ENCODE measurements around the gene ANKRD1.
"Not testable (repeated sequence)": the region's sequence is repeated elsewhere in the genome, so short reads cannot be mapped to it uniquely, and the experiment has no call there.

The ANKRD1 gene

DNA sequence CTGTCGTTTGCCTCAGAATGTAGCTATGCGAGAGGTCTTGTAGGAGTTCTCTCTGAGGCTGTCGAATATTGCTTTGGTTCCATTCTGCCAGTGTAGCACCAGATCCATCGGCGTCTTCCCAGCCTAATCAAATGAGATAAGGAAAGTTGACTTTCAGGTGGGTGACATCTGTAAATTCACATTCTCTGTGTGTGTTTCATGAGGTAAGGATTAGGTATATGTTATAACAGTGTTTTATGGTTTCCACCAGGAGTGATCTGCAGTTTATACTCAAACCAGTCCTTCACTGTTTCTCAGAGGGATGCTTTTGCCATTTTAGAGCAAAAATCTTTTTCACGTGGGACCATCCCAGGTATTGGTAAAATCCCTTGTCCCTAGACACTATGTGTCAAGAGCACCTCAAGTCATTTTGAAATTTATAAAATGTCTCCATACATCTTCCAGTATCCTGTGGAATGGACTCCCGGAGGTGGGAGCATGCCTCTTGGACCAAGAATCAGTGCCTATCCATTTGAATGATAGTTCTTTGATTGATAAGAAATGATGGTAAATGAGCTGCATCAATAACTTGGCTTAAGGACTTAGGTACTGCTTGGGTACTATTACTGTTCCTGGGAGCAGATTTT, 7.9 kb downstream of the ANKRD1 start:
- DNase-seq (ENCODE audit: low read depth, low spot score) = peak; percentile 48

DNA sequence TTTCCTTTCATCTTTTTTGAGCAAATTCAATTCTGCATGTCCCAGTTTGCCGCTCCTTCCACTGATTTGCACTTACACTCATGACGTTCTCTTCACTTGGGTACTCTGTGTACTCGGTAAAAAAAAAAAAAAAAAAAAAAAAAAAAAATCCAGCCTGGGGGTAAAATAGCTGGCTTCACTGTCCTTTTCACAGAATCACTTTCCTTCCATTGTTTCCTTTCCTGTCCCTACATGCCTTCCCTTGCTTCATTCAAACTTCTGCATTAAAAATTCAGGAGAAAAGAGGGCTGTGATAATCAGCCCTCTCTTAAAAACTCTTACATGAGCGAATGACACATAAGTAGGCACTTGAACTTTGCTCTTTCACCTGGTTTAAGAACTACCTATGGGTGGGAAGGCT, 8.7 kb downstream of the ANKRD1 start:
- peak; percentile 37 for DNase-seq (ENCODE audit: low read depth, low spot score)

GRCh38 chr10:90911133-90912051, 9.5 kb downstream of the ANKRD1 start:
- peak; percentile 91 for DNase-seq (ENCODE audit: low read depth, low spot score)

DNA sequence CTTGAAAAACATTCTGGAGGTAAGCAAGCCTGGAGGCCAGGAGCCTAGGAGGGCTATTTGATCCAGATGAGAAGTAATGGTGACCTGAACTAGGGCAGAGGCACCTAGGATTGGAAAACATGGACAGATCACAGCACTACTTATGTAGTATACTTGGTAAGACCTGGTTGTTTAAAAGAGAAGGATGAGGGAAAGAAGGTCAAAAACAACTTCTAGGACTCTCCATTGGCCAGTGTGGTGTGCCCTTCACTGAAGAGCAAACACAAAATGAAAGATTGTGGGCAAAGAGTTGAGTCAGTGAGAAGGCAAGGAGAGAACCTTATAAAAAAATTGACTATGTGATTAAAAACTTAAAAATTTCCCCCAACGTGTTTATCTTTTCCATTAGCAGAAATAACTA, 14.3 kb downstream of the ANKRD1 start:
- no peak for DNase-seq (ENCODE audit: low read depth, low spot score)

DNA sequence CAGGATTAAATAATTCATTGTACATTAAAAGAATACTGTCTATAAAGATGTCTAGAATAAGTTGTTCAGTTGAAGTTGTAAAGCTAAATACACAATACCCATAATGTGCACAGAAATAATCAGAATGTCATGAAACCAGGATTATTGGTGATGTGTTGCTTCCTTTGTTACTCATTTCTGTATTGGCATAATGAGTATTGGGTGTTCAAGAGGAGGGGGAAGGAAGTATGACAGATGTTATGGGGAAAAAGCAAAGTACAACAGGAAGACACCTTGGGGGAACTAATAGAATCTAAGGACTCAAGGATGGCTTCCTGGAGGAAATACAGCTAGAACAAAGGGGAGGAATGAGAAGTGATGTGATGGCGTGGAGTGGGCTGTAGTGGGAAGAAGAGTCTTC, 15.0 kb downstream of the ANKRD1 start:
- no peak for DNase-seq (ENCODE audit: low read depth, low spot score)

- DNase-seq (ENCODE audit: low read depth, low spot score) = not testable (repeated sequence)
Measured at GRCh38 chr10:90896916-90897315, 24.0 kb downstream of the ANKRD1 start.

DNA sequence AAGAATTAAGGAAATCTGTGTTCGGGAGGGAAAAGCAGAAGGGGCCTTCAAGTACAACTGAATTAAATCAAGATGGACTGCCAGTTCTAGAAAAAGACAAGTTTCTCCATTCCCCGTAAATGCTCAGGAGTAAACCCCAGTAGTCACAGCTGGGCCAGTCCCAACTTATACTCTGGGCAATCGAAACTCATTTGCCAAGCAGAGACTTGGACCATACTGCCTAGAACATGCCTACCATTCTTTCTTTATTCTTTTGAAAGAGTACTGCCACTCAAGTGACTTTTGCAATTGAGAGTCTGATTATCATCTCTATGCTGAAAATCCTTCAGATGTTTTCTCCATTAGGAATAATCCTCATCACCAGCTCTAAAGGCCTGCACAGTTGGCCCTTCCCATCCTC, 27.7 kb downstream of the ANKRD1 start:
- DNase-seq (ENCODE audit: low read depth, low spot score) = no peak

DNA sequence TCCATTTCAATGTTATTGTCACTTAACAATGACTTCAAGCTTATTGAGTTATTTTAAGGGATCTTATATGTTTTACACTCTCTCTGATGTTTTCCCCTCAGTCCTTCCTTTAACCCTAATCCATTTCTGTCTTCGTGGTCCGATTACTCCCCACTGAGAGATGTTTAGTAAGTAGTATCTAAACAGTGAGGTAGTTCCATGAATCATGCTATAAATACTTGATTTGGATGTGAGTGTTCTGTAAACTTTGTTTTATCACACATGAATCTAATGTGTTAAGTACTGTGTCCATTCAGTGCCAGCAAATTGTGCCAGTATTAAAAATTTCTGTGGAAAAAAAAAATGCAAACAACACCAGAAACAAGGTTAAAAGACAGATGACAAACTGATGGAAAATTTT, 30.5 kb downstream of the ANKRD1 start:
- DNase-seq (ENCODE audit: low read depth, low spot score) = no peak

- DNase-seq (ENCODE audit: low read depth, low spot score) = no peak
Measured at GRCh38 chr10:90889636-90890035, 31.3 kb downstream of the ANKRD1 start.

GRCh38 chr10:90888387-90888786, 32.5 kb downstream of the ANKRD1 start:
- DNase-seq (ENCODE audit: low read depth, low spot score) = no peak

DNA sequence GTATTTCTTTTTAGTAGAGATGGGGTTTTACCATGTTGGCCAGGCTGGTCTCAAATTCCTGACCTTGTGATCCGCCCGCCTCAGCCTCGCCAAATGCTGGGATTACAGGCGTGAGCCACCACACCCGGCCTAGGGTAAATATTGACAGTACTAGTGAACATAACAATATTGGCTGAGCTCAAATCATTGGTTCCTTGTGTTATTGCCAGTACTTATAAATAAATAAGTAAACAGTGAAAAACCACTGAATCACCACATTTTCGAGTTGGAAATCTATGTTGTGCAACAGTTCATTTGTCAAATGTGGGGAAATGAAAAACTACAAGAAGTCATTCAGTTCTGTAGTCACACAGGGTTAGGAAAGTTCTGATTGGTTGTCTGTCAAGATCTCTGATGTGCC, 33.3 kb downstream of the ANKRD1 start:
- no peak for DNase-seq (ENCODE audit: low read depth, low spot score)

DNA sequence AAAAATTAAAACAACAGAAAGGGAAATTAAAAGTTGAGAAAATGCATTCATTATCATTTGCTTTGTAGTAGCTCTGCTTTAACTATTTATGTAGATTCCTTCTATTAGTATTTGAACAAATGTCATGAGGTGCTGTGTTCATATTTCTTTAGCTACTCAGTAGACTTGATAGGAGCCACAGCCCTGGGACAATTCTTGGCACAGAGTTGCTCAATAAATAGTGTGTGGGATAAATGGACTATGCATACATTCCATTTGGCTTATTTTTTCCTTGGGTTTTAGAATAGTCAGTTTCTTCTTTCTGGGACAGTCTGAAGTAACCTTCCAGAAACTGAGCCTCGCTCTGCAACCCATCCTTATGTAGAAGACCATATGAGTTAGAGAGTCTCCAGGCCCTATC, 35.7 kb downstream of the ANKRD1 start:
- DNase-seq (ENCODE audit: low read depth, low spot score) = peak; percentile 65

DNA sequence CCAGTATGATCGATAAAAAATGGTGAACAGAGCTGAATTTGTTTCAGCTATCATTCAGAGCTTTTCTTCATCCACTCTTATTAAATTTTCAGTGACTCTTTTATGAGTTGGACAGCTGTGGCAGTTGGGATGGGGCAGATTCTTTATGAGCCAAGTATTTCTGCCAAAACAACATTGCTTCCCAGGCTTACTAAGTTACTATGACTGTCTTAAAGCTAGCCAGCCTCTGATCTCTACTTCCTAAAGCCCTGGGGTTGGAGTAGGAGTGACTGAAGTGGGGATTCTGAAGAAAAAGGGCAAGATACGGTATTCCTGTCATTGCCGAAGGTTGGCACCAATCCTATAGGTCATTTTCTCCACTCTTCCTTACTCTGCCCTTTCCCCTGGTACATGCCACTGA, 36.5 kb downstream of the ANKRD1 start:
- DNase-seq (ENCODE audit: low read depth, low spot score) = no peak

- DNase-seq (ENCODE audit: low read depth, low spot score) = peak; percentile 57
Measured at GRCh38 chr10:90880059-90880719, 40.7 kb downstream of the ANKRD1 start.

DNA sequence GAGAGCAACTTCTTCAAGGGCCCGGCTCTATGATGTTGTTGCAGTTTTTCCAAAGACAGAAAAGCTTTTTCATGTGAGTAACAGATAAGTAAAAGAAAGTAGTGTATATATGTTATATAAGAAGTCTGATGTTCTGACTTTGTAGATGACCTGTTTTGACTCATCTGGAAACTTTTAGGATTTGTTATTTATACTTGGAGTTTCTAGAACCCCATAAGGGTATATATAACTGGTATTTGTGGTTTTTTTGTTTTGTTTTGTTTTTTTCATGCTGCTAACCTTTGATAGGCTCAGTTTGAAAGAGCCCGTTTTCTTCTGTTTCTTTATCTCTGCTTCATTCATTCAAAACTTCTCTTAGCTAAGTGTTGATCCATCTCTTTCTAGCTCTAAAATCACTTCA, 41.8 kb downstream of the ANKRD1 start:
- DNase-seq (ENCODE audit: low read depth, low spot score) = no peak

DNA sequence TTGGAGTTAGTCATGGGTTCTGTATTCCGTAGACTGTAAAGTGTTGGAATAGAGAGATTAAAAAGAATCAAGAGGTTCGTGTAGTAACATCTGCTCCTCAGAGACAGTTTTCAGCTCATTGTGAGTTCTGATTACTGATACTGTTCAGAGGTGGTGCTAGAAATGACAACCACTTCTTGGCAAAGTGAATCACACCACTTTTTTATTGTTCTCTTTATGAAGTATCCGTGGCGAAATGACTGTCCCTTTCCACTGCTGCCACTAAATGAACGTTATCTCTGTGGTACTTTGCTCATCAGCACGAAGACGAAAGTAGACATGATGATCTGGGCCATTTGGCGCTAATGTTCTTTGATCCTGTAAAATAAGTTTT, 48.3 kb downstream of the ANKRD1 start:
- no peak for DNase-seq (ENCODE audit: low read depth, low spot score)

DNA sequence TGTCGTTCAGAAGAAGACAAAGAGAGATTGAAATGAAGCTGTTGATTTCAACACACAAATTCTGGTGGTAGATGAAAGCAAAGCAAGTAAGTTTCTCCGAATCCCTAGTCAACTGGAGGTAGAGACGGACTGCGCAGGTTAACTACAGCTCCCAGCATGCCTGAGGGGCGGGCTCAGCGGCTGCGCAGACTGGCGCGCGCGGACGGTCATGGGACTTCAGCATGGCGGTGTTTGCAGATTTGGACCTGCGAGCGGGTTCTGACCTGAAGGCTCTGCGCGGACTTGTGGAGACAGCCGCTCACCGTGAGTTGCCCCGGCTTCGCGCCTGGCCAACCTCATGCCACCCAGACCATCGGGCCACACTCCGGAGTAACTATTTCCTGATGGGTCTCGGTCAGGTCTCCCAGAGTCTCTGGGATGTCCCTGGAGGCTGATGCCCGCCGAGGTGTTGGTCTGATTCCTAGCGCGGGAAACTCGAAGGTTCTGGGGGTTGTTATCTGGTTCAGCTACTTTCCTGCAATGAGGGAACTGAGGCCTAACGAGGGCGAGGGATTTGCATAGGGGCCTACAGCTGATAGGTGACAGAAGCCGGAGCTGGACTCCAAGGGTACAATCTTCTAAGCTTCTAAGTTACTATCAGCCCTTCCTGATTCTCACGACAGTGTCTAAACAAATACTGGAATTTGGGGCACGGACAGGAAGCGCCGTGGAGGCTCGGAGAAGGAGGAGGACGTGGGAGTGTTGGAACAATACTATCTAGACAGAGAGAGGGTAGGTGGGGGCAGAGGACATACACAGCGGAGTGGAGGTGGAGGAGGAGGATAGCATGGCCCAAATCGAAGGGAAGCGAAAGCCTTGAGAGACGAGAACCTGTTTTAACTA, 48.9 kb downstream of the ANKRD1 start, which contains the start of gene RPP30:
Gene RPP30 (plus strand): TSS at position 209 of the 882 bp plus-strand sequence. CDS start 13 bp downstream, at position 222.
- peak; percentile 94 for DNase-seq (ENCODE audit: low read depth, low spot score)

- peak; percentile 86 for DNase-seq (ENCODE audit: low read depth, low spot score)
Measured at GRCh38 chr10:90871279-90871765, 49.6 kb downstream of the ANKRD1 start.

- no peak for DNase-seq (ENCODE audit: low read depth, low spot score)
Measured at GRCh38 chr10:90866050-90866598, 54.8 kb downstream of the ANKRD1 start.

DNA sequence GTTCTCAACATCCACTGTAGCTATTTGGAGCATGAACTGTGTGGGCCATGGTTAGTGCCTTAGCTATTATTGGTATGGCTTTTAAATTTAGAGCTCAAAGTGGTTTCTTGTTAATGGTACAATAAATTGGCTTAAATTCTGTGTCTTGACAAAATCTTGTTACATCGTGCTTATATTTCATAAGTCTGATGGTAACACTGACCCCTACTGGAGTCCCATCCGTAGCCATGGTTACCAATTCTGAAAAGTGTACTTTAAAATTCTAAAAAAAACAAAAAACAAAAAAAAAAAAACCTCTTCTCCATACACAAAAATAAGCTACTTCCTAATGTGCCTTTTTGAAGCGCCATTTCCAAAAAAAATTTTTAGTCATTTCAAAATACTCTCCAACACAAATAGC, 55.5 kb downstream of the ANKRD1 start:
- no peak for DNase-seq (ENCODE audit: low read depth, low spot score)

DNA sequence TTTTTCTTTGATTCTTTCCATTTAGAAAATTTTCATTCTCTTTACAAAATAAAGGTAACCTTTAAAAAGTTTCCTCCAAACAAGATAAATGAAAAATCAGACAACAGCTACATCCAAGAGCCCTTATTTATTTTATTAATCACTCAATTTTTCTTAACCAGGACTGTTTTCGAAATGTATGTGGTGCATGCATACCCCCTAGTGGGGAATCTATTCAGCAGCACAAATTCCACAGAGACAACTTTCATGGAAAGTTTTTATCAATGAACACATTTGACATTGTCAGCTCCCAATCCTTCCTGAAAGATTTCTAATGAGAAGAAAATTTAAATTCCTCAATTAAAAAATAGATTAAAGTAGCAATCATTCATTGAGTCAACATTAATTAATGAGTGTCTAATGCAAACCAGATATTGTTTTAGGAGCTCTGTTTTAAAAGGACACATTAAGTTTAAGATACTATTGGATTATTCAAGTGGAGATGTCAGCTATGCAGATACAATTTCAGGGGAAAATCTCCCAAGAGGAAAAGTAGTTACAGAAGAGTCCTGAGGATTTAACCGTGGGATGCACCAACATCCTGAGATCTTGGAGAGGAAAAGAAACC, 57.9 kb downstream of the ANKRD1 start:
- DNase-seq (ENCODE audit: low read depth, low spot score) = peak; percentile 61

All from astrocyte of the hippocampus (primary cell).